Liver (tissue), 9 donors: ENCODE results near the gene IGFALS. TPM values are rescaled to one million over a fixed set of nuclear protein-coding genes. Genes with fewer than 3 reads are reported as not detected.

Experiments
- DNase-seq: peaks from one replicate; pipeline ENCODE4 v3.0.0-alpha.2; 2017; ENCODE audit warnings: low spot score
- H3K27ac ChIP-seq, 2 donors: one replicate each; pipeline ENCODE4 v1.7.0; 2013; ENCODE audit warnings: inconsistent platforms in 2 of 2, low read length in 2 of 2, control low read depth in 1 of 2, low read depth in 1 of 2, mild to moderate bottlenecking in 1 of 2
- H3K27me3 ChIP-seq, 4 donors: one replicate each; pipeline versions ENCODE4 v1.6.1 to v1.7.0; 2013; ENCODE audit warnings: low read length in 3 of 4, inconsistent platforms in 1 of 4, mild to moderate bottlenecking in 1 of 4, moderate library complexity in 1 of 4; ENCODE audit not compliant: control insufficient read depth in 4 of 4, insufficient read depth in 4 of 4
- H3K36me3 ChIP-seq, 4 donors: one replicate each; pipeline versions ENCODE4 v1.6.1 to v1.7.0; 2013; ENCODE audit warnings: low read length in 3 of 4, mild to moderate bottlenecking in 3 of 4, low read depth in 1 of 4, moderate library complexity in 1 of 4; ENCODE audit not compliant: control insufficient read depth in 4 of 4, insufficient read depth in 3 of 4
- H3K4me1 ChIP-seq, 4 donors: one replicate each; pipeline versions ENCODE4 v1.6.1 to v1.7.0; 2013; ENCODE audit warnings: low read length in 3 of 4, mild to moderate bottlenecking in 3 of 4, moderate library complexity in 1 of 4; ENCODE audit not compliant: control insufficient read depth in 4 of 4, insufficient read depth in 4 of 4
- H3K4me3 ChIP-seq, 3 donors: one replicate each; pipeline versions ENCODE4 v1.6.1 to v1.7.0; 2013; ENCODE audit warnings: low read length in 3 of 3, control low read depth in 1 of 3, low read depth in 1 of 3, mild to moderate bottlenecking in 1 of 3
- H3K9ac ChIP-seq, 2 donors: one replicate each; pipeline ENCODE4 v1.7.0; 2013; ENCODE audit warnings: low read length in 2 of 2, mild to moderate bottlenecking in 2 of 2, moderate library complexity in 2 of 2, control low read depth in 1 of 2, low read depth in 1 of 2
- H3K9me3 ChIP-seq, 4 donors: one replicate each; pipeline versions ENCODE4 v1.6.1 to v1.7.0; 2013; ENCODE audit warnings: low read length in 3 of 4; ENCODE audit not compliant: control insufficient read depth in 4 of 4
- EGR1 ChIP-seq, 2 donors: IDR thresholded peaks; 2 replicates each; pipeline ENCODE4 v1.6.1; 2016 to 2018; ENCODE audit warnings: antibody characterized with exemption in 2 of 2, low read depth in 2 of 2
- FOXA1 ChIP-seq: IDR thresholded peaks from 2 replicates; pipeline ENCODE4 v1.6.1; 2016; ENCODE audit warnings: antibody characterized with exemption
- FOXA2 ChIP-seq: IDR thresholded peaks from 2 replicates; pipeline ENCODE4 v1.6.1; 2016; ENCODE audit warnings: antibody characterized with exemption
- GABPA ChIP-seq, 2 donors: IDR thresholded peaks in 1 of 2; conservative IDR thresholded peaks in 1 of 2; 2 replicates each; pipeline ENCODE4 v1.6.1; 2016; ENCODE audit warnings: antibody characterized with exemption in 2 of 2, mild to moderate bottlenecking in 1 of 2, moderate library complexity in 1 of 2
- HNF4A ChIP-seq, 2 donors: conservative IDR thresholded peaks; 2 replicates each; pipeline ENCODE4 v1.6.1; 2016; ENCODE audit warnings: antibody characterized with exemption in 2 of 2, mild to moderate bottlenecking in 2 of 2
- HNF4G ChIP-seq: IDR thresholded peaks from 2 replicates; pipeline ENCODE4 v1.6.1; 2016; ENCODE audit warnings: antibody characterized with exemption
- JUND ChIP-seq, 2 donors: IDR thresholded peaks; 2 replicates each; pipeline ENCODE4 v1.6.1; 2016; ENCODE audit warnings: antibody characterized with exemption in 2 of 2
- MAX ChIP-seq: IDR thresholded peaks from 2 replicates; pipeline ENCODE4 v1.6.1; 2016; ENCODE audit warnings: antibody characterized with exemption
- NR2F2 ChIP-seq: IDR thresholded peaks from 2 replicates; pipeline ENCODE4 v1.6.1; 2016; ENCODE audit warnings: antibody characterized with exemption
- RAD21 ChIP-seq, 2 donors: IDR thresholded peaks; 2 replicates each; pipeline ENCODE4 v1.6.1; 2016; ENCODE audit warnings: antibody characterized with exemption in 2 of 2, mild to moderate bottlenecking in 2 of 2
- RXRA ChIP-seq, 2 donors: IDR thresholded peaks; 2 replicates each; pipeline ENCODE4 v1.6.1; 2017 to 2018; ENCODE audit warnings: antibody characterized with exemption in 2 of 2, mild to moderate bottlenecking in 1 of 2
- SP1 ChIP-seq: IDR thresholded peaks from 2 replicates; pipeline ENCODE4 v1.6.1; 2018; ENCODE audit warnings: antibody characterized with exemption, mild to moderate bottlenecking
- TAF1 ChIP-seq: conservative IDR thresholded peaks from 2 replicates; pipeline ENCODE4 v1.6.1; 2016; ENCODE audit warnings: antibody characterized with exemption, mild to moderate bottlenecking
- WGBS: extraction: QIAGEN DNeasy Blood & Tissue Kit; methylation state at CpG from one replicate; pipeline ENCODE4 v1.1.7; 2013; 5-methylcytosine and 5-hydroxymethylcytosine counted together
- polyA plus RNA-seq, 2 donors: library from polyadenylated mRNA; stranded (reverse) in 1 of 2; unstranded in 1 of 2; fragments of 200-250 nt in 1 of 2; fragments of >200 nt in 1 of 2; fragmentation: Nextera tagmentation in 1 of 2; extraction: Ambion mirVana in 1 of 2; gene quantifications; one replicate each; pipeline versions ENCODE4 v1.2.1 to v1.2.3, GENCODE V29; 2013 to 2015
- total RNA-seq, 2 donors: library from RNA; depleted of rRNA; stranded (reverse); fragments of >200 nt; gene quantifications; one replicate each; pipeline ENCODE4 v1.2.3, GENCODE V29; 2014
- TF ChIP-seq, protein P1 (sequence below): IDR thresholded peaks from 2 replicates; pipeline ENCODE4 v1.6.1; 2016; ENCODE audit warnings: antibody characterized with exemption, mild to moderate bottlenecking
- TF ChIP-seq, protein P2 (sequence below): IDR thresholded peaks from 2 replicates; pipeline ENCODE4 v1.6.1; 2016; ENCODE audit warnings: antibody characterized with exemption
- TF ChIP-seq, protein P3 (sequence below): IDR thresholded peaks from 2 replicates; pipeline ENCODE4 v1.6.1; 2016; ENCODE audit warnings: antibody characterized with exemption
- donor health status: healthy.
- donor health status: healthy.
- donor health status: healthy.
- donor health status: healthy.
- donor health status: healthy.

Gene IGFALS
- total and polyA plus RNA-seq, 4 donors: 19.8 to 161 (median 68.4) TPM

DNA sequence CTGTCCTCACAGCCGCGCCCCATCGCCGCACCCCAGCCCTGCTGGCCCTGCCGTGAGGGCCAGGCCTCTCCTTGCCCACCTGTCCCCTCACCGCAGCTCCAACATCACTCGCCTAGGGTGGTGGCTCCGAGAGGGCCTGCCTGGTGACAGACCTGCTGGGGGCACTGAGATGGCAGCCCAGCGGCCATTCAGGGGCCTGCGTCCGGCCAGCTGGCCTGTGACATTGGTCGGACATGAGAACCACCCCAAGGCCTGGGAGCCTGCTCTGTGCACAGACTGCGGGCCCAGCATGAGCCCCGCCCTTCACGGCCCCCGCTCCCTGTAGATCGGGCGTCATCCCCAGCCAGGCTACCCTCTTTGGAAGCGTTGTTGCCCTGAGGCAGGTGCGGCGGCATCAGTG lies 34.0 kb downstream of the IGFALS start:
- H3K9ac ChIP-seq: no peak overlapping the region
- H3K4me3 ChIP-seq: no peak overlapping the region
- H3K27me3 ChIP-seq: no peaks in the 10 kb centered on the region
- DNase-seq: no peak
- H3K4me1 ChIP-seq: no peaks in the 10 kb centered on the region
- no peaks in the 10 kb centered on the region for H3K9me3 ChIP-seq
- WGBS: 96% methylated on average over 21 of the region's 21 CpGs
- H3K27ac ChIP-seq: no peak overlapping the region
- TF ChIP-seq SP1 (no peak), JUND (IDR thresholded peaks at IDR 0.05) (no peak), HNF4G (no peak), FOXA2 (no peak), GABPA (IDR thresholded peaks at IDR 0.05 in 1 of 2, conservative IDR thresholded peaks at IDR 0.05 in 1 of 2) (no peak), FOXA1 (no peak), RXRA (IDR thresholded peaks at IDR 0.05) (no peak), NR2F2 (no peak), EGR1 (IDR thresholded peaks at IDR 0.05; ENCODE audit: low read depth in 2 of 2) (no peak), MAX (no peak), HNF4A (conservative IDR thresholded peaks at IDR 0.05) (no peak)
- TF ChIP-seq, protein P1, sequence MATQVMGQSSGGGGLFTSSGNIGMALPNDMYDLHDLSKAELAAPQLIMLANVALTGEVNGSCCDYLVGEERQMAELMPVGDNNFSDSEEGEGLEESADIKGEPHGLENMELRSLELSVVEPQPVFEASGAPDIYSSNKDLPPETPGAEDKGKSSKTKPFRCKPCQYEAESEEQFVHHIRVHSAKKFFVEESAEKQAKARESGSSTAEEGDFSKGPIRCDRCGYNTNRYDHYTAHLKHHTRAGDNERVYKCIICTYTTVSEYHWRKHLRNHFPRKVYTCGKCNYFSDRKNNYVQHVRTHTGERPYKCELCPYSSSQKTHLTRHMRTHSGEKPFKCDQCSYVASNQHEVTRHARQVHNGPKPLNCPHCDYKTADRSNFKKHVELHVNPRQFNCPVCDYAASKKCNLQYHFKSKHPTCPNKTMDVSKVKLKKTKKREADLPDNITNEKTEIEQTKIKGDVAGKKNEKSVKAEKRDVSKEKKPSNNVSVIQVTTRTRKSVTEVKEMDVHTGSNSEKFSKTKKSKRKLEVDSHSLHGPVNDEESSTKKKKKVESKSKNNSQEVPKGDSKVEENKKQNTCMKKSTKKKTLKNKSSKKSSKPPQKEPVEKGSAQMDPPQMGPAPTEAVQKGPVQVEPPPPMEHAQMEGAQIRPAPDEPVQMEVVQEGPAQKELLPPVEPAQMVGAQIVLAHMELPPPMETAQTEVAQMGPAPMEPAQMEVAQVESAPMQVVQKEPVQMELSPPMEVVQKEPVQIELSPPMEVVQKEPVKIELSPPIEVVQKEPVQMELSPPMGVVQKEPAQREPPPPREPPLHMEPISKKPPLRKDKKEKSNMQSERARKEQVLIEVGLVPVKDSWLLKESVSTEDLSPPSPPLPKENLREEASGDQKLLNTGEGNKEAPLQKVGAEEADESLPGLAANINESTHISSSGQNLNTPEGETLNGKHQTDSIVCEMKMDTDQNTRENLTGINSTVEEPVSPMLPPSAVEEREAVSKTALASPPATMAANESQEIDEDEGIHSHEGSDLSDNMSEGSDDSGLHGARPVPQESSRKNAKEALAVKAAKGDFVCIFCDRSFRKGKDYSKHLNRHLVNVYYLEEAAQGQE: no peak
- TF ChIP-seq, protein P2, sequence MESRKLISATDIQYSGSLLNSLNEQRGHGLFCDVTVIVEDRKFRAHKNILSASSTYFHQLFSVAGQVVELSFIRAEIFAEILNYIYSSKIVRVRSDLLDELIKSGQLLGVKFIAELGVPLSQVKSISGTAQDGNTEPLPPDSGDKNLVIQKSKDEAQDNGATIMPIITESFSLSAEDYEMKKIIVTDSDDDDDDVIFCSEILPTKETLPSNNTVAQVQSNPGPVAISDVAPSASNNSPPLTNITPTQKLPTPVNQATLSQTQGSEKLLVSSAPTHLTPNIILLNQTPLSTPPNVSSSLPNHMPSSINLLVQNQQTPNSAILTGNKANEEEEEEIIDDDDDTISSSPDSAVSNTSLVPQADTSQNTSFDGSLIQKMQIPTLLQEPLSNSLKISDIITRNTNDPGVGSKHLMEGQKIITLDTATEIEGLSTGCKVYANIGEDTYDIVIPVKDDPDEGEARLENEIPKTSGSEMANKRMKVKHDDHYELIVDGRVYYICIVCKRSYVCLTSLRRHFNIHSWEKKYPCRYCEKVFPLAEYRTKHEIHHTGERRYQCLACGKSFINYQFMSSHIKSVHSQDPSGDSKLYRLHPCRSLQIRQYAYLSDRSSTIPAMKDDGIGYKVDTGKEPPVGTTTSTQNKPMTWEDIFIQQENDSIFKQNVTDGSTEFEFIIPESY: no peak
- TF ChIP-seq, protein P3, sequence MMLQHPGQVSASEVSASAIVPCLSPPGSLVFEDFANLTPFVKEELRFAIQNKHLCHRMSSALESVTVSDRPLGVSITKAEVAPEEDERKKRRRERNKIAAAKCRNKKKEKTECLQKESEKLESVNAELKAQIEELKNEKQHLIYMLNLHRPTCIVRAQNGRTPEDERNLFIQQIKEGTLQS: no peak
- peaks cover 5 to 41% (median 10%) of the 10 kb centered on the region in 4 donors for H3K36me3 ChIP-seq

DNA sequence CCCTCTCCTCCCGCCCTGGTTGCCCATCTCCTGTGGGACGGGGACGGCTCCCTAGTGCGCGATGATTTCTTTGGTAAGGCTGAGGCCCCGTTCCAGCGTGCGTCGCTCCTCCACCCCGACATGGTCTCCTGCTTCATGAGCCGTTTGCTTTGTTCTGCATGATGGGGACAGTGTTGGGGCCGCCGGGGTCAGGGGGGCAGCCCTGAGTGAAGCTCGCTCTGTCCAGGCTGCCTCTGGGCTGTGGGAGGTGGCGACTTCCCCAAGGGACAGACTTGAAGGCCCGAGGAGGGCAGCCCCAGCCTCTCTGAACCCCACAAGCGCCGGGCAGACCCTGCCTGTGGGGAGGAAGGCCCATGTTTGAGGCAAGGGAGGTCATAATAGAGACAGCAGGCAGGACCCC lies 34.6 kb downstream of the IGFALS start:
- Histone ChIP-seq H3K4me1 (no peaks in the 10 kb centered on the region), H3K27ac (no peak overlapping the region), H3K27me3 (no peaks in the 10 kb centered on the region), H3K9ac (no peak overlapping the region), H3K4me3 (no peak overlapping the region), H3K36me3 (peaks cover 5 to 41% (median 10%) of the 10 kb centered on the region in 4 donors), H3K9me3 (no peaks in the 10 kb centered on the region)
- no peak for DNase-seq
- TF ChIP-seq SP1 (no peak), HNF4A (conservative IDR thresholded peaks at IDR 0.05) (no peak), GABPA (IDR thresholded peaks at IDR 0.05 in 1 of 2, conservative IDR thresholded peaks at IDR 0.05 in 1 of 2) (no peak), FOXA1 (no peak), EGR1 (IDR thresholded peaks at IDR 0.05; ENCODE audit: low read depth in 2 of 2) (no peak), HNF4G (no peak), TAF1 (no peak), NR2F2 (no peak), RAD21 (IDR thresholded peaks at IDR 0.05) (no peak), JUND (IDR thresholded peaks at IDR 0.05) (no peak), RXRA (IDR thresholded peaks at IDR 0.05) (no peak), FOXA2 (no peak), MAX (no peak)
- TF ChIP-seq, protein P1: no peak
- TF ChIP-seq, protein P3: no peak
- 94% methylated on average over 18 of the region's 18 CpGs for WGBS
